Duodenal mucosa (tissue), 2 donors: ENCODE results near the gene RAD18.

Experiments
- H3K27ac ChIP-seq: one replicate; pipeline ENCODE4 v1.7.0; 2013; ENCODE audit warnings: low read depth, low read length
- H3K27me3 ChIP-seq, 2 donors: one replicate each; pipeline ENCODE4 v1.7.0; 2013; ENCODE audit warnings: low read length in 2 of 2, control low read depth in 1 of 2; ENCODE audit not compliant: insufficient read depth in 2 of 2, control insufficient read depth in 1 of 2
- H3K36me3 ChIP-seq, 2 donors: one replicate each; pipeline ENCODE4 v1.7.0; 2013; ENCODE audit warnings: low read length in 2 of 2, control low read depth in 1 of 2; ENCODE audit not compliant: insufficient read depth in 2 of 2, control insufficient read depth in 1 of 2
- H3K4me1 ChIP-seq, 2 donors: one replicate each; pipeline ENCODE4 v1.7.0; 2013; ENCODE audit warnings: low read length in 2 of 2, control low read depth in 1 of 2; ENCODE audit not compliant: insufficient read depth in 2 of 2, control insufficient read depth in 1 of 2
- H3K4me3 ChIP-seq, 2 donors: one replicate each; pipeline ENCODE4 v1.7.0; 2013; ENCODE audit warnings: low read length in 2 of 2, low read depth in 1 of 2
- H3K9ac ChIP-seq, 2 donors: one replicate each; pipeline ENCODE4 v1.7.0; 2013; ENCODE audit warnings: low read length in 2 of 2, low read depth in 1 of 2
- H3K9me3 ChIP-seq, 2 donors: one replicate each; pipeline ENCODE4 v1.7.0; 2013; ENCODE audit warnings: low read length in 2 of 2, control low read depth in 1 of 2; ENCODE audit not compliant: control insufficient read depth in 1 of 2

Gene RAD18

GRCh38 chr3:8985876-8986275, 22.6 kb upstream of the RAD18 start:
- Histone ChIP-seq H3K4me1 (peaks cover 20 to 28% of the 10 kb centered on the region in 2 donors), H3K9me3 (no peaks in the 10 kb centered on the region), H3K9ac (no peak overlapping the region), H3K27ac (no peak overlapping the region), H3K36me3 (no peaks in the 10 kb centered on the region), H3K27me3 (no peaks in the 10 kb centered on the region), H3K4me3 (no peak overlapping the region)

DNA sequence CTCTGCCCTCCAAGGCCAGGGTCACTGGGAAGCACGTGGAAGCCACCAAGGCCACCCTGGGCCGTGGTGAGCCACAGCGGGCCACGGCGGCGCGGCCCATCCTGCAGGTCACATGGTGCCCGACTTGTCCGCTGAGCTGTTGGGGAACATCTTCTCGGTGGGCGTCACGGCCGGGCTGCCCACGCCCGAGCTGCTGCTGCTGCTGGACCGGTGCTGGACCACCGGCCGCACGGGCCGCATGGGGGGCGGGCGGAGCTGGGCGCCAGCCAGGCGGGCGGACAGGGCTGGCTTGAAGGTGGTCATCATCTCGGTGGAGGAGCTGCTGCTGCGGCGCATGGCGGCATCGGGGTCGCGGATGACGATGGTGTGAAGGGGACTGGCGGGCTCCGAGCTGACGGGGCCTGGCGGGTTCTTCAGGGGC, 22.1 kb upstream of the RAD18 start:
- no peak overlapping the region for H3K4me3 ChIP-seq
- H3K27ac ChIP-seq = no peak overlapping the region
- H3K36me3 ChIP-seq = no peaks in the 10 kb centered on the region
- H3K27me3 ChIP-seq = no peaks in the 10 kb centered on the region
- H3K4me1 ChIP-seq = peaks cover 20 to 30% of the 10 kb centered on the region in 2 donors
- H3K9ac ChIP-seq = no peak overlapping the region
- no peaks in the 10 kb centered on the region for H3K9me3 ChIP-seq

DNA sequence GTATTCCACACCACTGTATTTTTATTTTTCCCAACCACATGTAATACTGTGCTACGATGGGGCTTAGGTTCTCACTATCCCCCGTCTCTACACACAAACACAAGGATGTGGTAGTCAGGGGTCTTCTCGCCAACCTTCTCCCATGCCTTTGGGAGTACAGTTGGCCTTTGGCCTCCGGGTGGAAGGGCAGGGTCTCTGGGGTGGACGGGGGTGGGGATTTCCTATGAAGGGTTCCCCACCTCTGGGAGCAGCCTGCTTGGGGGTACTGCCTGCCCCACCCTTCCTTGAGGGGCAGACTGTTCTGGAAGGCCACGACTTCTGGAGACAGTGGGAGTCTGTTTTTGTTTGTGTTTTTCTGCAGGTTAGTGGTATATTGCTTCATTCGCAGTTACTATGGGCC, 21.3 kb upstream of the RAD18 start:
- peaks cover 20 to 30% of the 10 kb centered on the region in 2 donors for H3K4me1 ChIP-seq
- no peak overlapping the region for H3K27ac ChIP-seq
- H3K4me3 ChIP-seq = no peak overlapping the region
- H3K9me3 ChIP-seq = peaks cover 0 to 4% of the 10 kb centered on the region in 2 donors
- no peaks in the 10 kb centered on the region for H3K36me3 ChIP-seq
- H3K27me3 ChIP-seq = no peaks in the 10 kb centered on the region
- no peak overlapping the region for H3K9ac ChIP-seq

DNA sequence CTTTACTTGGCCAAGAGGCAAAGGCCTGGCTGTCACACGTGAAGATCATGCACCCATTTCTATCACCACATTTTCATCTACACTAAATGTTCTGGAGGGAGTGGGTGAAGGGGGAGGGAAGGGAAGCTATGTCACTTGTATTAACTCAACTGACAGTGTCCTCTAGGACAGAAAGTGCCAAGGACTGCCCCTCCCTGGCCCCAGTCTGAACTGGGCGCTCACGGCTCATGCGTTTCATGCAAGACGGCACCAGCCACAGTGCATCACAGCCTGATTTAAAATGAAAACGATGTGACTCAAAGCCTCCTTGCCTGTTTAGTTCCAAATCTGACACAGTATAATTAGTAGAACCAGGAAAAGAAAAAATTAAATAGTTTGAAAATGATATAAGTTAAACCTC, 20.8 kb upstream of the RAD18 start:
- peaks cover 20 to 30% of the 10 kb centered on the region in 2 donors for H3K4me1 ChIP-seq
- H3K9me3 ChIP-seq = peaks cover 4 to 8% of the 10 kb centered on the region in 2 donors
- H3K27ac ChIP-seq = no peak overlapping the region
- no peaks in the 10 kb centered on the region for H3K36me3 ChIP-seq
- no peak overlapping the region for H3K9ac ChIP-seq
- H3K27me3 ChIP-seq = no peaks in the 10 kb centered on the region
- no peak overlapping the region for H3K4me3 ChIP-seq

DNA sequence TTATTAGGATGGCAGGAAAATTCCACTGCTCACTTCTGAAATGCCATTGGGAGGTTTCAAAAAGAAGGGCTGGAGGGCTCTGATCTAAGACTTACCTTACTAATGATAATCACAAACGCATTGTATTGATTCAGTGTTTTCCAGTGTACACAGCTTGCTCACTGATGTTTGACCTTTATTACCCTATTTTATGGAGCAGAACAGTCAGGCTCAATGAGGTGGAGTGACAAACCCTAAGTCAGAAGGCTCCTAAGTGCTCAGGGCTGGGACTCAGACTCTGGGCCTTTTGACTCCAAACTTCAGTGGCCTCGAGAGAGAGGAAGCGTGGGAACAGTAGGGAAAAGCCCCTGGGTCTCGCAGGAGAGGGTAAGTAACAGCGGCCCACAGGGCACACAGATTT, 20.3 kb upstream of the RAD18 start:
- H3K27ac ChIP-seq = no peak overlapping the region
- peaks cover 20 to 30% of the 10 kb centered on the region in 2 donors for H3K4me1 ChIP-seq
- peaks cover 7 to 10% of the 10 kb centered on the region in 2 donors for H3K9me3 ChIP-seq
- no peak overlapping the region for H3K4me3 ChIP-seq
- no peak overlapping the region for H3K9ac ChIP-seq
- H3K36me3 ChIP-seq = no peaks in the 10 kb centered on the region
- H3K27me3 ChIP-seq = no peaks in the 10 kb centered on the region

DNA sequence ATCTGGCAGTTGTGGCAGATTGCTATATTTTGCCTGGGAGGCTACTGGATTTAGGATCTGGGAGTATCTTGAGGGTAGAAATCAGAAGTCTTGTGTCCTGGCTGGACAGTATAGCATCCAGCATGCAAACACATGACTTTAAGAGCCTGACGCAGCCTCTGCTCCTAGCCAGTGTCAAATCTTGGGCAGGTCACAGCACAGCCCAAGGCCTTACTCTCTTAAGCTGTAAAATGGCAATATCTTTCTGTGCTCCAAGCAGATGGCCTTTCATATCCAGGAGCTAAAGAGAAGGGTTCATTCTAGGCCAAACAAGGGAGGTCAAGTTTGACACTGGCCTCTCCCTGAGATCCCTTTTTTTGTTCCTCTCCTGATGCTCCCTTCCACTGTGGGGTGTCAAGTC, 19.8 kb upstream of the RAD18 start:
- Histone ChIP-seq H3K4me3 (no peak overlapping the region), H3K27ac (no peak overlapping the region), H3K27me3 (no peaks in the 10 kb centered on the region), H3K9me3 (peaks cover 7 to 10% of the 10 kb centered on the region in 2 donors), H3K4me1 (peaks cover 20 to 30% of the 10 kb centered on the region in 2 donors), H3K9ac (no peak overlapping the region), H3K36me3 (no peaks in the 10 kb centered on the region)

DNA sequence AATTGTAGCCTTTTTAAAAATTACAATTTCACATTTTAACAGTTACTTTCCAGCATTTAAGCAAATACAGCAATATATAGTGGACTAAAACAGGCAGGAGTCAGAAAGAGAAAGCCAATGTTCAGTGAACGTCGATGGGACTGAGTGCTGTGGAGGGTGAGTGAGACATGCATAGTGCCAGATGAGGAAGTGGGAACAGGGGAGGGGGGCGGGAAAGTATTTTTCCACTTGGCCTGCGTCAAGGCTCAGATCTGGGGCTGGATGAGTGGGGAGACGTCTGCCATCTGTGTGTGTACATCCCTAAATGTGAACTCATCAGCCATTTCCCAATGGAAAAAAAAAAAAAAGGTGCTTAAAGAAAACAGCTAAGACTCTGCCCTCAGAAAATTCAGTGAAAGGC, 19.2 kb upstream of the RAD18 start:
- Histone ChIP-seq H3K4me1 (peaks cover 20 to 30% of the 10 kb centered on the region in 2 donors), H3K27ac (no peak overlapping the region), H3K36me3 (no peaks in the 10 kb centered on the region), H3K27me3 (no peaks in the 10 kb centered on the region), H3K4me3 (no peak overlapping the region), H3K9ac (no peak overlapping the region), H3K9me3 (peaks cover 7 to 10% of the 10 kb centered on the region in 2 donors)

- H3K4me3 ChIP-seq = no peak overlapping the region
- no peaks in the 10 kb centered on the region for H3K27me3 ChIP-seq
- no peak overlapping the region for H3K27ac ChIP-seq
- peaks cover 7 to 10% of the 10 kb centered on the region in 2 donors for H3K9me3 ChIP-seq
- H3K9ac ChIP-seq = no peak overlapping the region
- no peaks in the 10 kb centered on the region for H3K36me3 ChIP-seq
- peaks cover 20 to 30% of the 10 kb centered on the region in 2 donors for H3K4me1 ChIP-seq
Observed at GRCh38 chr3:8981700-8982099, 18.4 kb upstream of the RAD18 start.

GRCh38 chr3:8981296-8981695, 18.0 kb upstream of the RAD18 start:
- Histone ChIP-seq H3K27ac (no peak overlapping the region), H3K36me3 (no peaks in the 10 kb centered on the region), H3K27me3 (no peaks in the 10 kb centered on the region), H3K9ac (no peak overlapping the region), H3K4me1 (peaks cover 20 to 30% of the 10 kb centered on the region in 2 donors), H3K4me3 (no peak overlapping the region), H3K9me3 (peaks cover 7 to 10% of the 10 kb centered on the region in 2 donors)

GRCh38 chr3:8980756-8981257, 17.5 kb upstream of the RAD18 start:
- peaks cover 7 to 10% of the 10 kb centered on the region in 2 donors for H3K9me3 ChIP-seq
- peaks cover 20 to 30% of the 10 kb centered on the region in 2 donors for H3K4me1 ChIP-seq
- no peaks in the 10 kb centered on the region for H3K36me3 ChIP-seq
- H3K4me3 ChIP-seq = no peak overlapping the region
- H3K27ac ChIP-seq = no peak overlapping the region
- no peaks in the 10 kb centered on the region for H3K27me3 ChIP-seq
- H3K9ac ChIP-seq = no peak overlapping the region

GRCh38 chr3:8979262-8979661, 16.0 kb upstream of the RAD18 start:
- peaks cover 20 to 30% of the 10 kb centered on the region in 2 donors for H3K4me1 ChIP-seq
- peaks cover 7 to 10% of the 10 kb centered on the region in 2 donors for H3K9me3 ChIP-seq
- no peaks in the 10 kb centered on the region for H3K36me3 ChIP-seq
- H3K9ac ChIP-seq = no peak overlapping the region
- no peaks in the 10 kb centered on the region for H3K27me3 ChIP-seq
- no peak overlapping the region for H3K4me3 ChIP-seq
- no peak overlapping the region for H3K27ac ChIP-seq
